Stomach (tissue), 4 donors: ENCODE data around the gene OGG1.

Experiments used
- EP300 ChIP-seq: sonication (generic); formaldehyde crosslinking; IDR thresholded peaks from one replicate; pipeline ENCODE4 v1.6.1; 2017; ENCODE audit warnings: antibody characterized with exemption
- POLR2A ChIP-seq, 4 donors: fragments of 450-650 bp; IDR thresholded peaks; one replicate each; pipeline ENCODE4 v1.6.1; 2016; ENCODE audit warnings: antibody characterized with exemption in 4 of 4, control low read depth in 2 of 4, mild to moderate bottlenecking in 1 of 4, moderate library complexity in 1 of 4
- TF ChIP-seq, protein P1 (sequence below), 7 experiments: fragments of 450-650 bp in 4 of 7; fragments of 200-600 bp in 3 of 7; sonication (generic) in 3 of 7; IDR thresholded peaks; one replicate each; pipeline ENCODE4 v1.5.1; 2016 to 2019; ENCODE audit warnings: antibody characterized with exemption in 7 of 7, control low read depth in 2 of 7, mild to moderate bottlenecking in 1 of 7

DNA sequence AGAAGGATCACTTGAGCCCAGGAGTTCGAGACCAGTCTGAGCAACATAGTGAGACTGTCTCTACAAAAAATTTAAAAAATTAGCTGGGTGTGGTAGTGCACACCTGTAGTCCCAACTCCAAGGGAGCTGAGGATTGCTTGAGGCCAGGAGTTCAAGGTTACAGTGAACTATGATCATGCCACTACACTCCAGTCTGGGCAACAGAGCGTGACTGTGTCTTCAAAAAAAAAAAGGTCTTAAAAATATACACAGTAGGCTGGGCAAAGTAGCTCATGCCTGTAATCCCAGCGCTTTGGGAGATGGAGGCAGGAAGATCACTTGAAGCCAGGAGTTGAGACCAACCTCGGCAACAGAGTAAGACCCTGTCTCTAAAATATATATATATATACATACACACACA, 31.2 kb downstream of the OGG1 start:
- TF ChIP-seq, protein P1, sequence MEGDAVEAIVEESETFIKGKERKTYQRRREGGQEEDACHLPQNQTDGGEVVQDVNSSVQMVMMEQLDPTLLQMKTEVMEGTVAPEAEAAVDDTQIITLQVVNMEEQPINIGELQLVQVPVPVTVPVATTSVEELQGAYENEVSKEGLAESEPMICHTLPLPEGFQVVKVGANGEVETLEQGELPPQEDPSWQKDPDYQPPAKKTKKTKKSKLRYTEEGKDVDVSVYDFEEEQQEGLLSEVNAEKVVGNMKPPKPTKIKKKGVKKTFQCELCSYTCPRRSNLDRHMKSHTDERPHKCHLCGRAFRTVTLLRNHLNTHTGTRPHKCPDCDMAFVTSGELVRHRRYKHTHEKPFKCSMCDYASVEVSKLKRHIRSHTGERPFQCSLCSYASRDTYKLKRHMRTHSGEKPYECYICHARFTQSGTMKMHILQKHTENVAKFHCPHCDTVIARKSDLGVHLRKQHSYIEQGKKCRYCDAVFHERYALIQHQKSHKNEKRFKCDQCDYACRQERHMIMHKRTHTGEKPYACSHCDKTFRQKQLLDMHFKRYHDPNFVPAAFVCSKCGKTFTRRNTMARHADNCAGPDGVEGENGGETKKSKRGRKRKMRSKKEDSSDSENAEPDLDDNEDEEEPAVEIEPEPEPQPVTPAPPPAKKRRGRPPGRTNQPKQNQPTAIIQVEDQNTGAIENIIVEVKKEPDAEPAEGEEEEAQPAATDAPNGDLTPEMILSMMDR (IDR thresholded peaks at IDR 0.05): no peak
- TF ChIP-seq POLR2A (IDR thresholded peaks at IDR 0.05): no peak
- TF ChIP-seq EP300: no peak
